ENCODE measurements around the gene CFAP299.
"Not testable (repeated sequence)": the region's sequence is repeated elsewhere in the genome, so short reads cannot be mapped to it uniquely, and the experiment has no call there.

Gene CFAP299

DNA sequence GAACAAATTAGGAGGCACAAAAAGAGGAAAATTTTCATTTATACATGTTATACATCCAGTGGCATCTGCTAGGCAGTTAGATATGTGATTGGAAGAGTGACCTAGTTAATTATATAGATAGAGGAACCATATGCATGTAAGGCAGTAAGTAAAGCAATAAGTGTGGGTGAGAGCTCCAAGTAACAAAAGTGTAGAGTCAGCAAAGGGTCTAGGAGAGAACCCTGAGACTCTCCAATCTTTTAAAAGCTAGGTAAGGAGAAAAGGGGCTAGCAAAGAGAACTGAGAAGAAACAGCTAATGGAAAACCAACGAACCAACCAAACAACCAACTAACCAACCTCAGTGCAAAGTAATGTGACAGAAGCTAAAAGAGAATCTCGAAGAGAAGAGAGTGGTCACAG, 3.8 kb upstream of the CFAP299 start:
- DNase-seq (ENCODE audit: low read depth), result no peak

- DNase-seq (ENCODE audit: low read depth), result no peak
These were observed 2.4 kb upstream of the CFAP299 start for GRCh38 chr4:80333121-80333520.

DNA sequence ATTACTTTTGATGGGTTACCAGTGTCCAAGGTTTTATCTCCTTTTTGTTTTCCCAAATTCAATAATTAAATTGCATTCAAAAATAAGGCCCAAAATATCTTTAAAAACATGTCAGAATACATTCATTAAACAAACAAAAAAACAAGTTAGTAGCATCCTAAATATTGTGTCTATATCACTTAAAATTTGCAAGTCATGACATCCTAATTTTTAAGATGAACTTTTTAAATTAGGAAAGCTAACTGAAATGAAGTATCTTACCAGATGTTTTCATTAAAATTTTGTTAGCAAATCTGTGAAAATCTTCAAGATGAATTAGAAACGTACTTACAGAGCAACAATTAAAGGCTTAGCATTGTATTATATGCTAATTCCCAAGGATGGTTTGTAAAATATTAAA, 962 bp upstream of the CFAP299 start:
- no peak for DNase-seq (ENCODE audit: low read depth)

GRCh38 chr4:80335226-80335553, 340 bp upstream of the CFAP299 start:
- DNase-seq (ENCODE audit: low read depth), result no peak

DNA sequence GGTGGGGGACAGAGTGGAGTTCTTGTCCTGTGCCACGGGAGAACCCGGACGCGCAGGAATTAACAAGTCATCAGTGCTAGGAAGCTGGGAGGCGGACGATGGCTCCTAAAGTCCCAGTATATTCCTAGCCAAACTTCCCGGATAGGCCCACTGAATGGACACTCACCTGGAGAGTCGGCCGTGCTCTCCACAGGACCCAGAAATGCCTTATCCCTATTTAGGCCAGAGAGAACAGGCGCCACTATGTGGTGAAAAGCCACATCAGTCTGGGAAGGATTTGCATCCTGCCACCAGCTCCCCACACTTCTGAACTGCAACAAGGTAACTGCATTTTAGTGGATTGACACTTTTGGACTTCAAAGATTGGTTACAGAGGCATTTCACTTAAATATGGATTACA, 1.1 kb downstream of the CFAP299 start:
- DNase-seq (ENCODE audit: low read depth), result no peak

DNA sequence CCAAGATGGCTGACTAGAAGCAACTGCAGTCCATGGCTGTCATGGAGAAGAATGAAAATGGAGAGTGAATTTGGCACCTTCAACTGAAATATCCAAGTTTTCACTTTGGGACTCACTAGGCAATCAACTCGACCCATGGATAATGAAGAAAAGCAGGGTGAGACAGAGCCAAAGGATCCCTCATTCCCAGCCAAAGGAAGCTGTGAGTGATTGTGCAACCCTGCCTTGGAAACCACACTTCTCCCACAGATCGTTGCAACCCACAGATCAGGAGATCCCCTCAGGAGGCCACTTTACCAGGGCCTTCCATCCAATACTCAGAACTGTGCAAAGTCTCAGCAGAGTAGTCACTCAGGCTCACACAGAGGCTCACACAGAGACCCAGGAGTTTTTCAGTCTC, 4.5 kb downstream of the CFAP299 start:
- no peak for DNase-seq (ENCODE audit: low read depth)

- DNase-seq (ENCODE audit: low read depth), result not testable (repeated sequence)
These were observed 7.2 kb downstream of the CFAP299 start for GRCh38 chr4:80342684-80343083.

DNA sequence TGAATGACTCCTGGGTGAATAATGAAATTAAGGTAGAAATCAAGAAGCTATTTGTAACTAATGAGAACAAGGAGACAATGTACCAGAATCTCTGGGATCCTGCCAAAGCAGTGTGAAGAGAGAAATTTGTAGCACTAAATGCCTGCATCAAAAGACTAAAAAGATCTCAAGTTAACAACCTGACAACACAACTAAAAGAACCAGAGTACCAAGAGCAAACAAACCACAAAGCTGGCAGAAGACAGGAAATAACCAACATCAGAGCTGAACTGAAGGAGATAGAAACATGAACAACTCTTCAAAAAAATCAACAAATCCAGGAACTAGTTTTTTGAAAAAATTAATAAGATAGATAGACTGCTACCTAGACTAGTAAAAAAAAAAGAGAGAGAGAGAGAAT, 8.4 kb downstream of the CFAP299 start:
- DNase-seq (ENCODE audit: low read depth), result no peak

DNA sequence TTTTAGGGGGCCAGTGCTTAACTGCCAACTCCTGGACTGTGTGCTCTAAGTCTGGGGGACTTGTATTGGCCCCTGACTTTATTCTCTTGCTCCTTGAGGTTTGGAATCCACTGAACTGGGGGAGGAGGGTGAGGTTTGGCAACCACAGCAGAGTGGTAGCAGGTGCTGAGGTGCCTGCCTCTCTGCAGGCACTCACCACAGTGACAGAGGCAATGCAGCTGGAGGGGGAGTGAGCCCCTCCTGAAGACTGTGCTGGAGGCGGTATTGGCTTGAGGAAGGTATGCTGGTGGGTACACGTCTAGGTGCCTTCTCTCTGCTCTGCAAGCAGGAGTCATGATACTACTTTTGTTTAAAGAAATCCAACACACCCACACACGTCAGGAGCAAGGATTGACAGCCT, 24.6 kb downstream of the CFAP299 start:
- DNase-seq (ENCODE audit: low read depth), result no peak

DNA sequence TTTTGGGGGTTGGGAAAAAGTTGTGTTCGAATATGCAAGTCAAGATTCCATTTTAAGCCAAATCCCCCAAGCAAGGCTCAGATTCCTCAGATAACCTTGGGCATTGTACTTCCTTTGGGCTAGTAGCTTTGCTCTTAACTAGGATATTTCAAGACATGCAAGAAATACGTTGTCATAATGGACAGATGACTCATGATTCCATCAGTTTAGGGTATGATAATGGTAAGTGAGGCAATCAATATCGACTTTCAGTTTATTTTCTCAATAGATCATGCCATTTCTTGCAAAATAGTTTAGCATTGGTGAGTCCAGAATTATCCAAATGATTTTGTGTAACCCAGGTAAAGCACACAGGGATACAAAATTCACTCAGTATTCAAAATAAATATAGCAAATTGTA, 25.4 kb downstream of the CFAP299 start:
- DNase-seq (ENCODE audit: low read depth), result no peak

DNA sequence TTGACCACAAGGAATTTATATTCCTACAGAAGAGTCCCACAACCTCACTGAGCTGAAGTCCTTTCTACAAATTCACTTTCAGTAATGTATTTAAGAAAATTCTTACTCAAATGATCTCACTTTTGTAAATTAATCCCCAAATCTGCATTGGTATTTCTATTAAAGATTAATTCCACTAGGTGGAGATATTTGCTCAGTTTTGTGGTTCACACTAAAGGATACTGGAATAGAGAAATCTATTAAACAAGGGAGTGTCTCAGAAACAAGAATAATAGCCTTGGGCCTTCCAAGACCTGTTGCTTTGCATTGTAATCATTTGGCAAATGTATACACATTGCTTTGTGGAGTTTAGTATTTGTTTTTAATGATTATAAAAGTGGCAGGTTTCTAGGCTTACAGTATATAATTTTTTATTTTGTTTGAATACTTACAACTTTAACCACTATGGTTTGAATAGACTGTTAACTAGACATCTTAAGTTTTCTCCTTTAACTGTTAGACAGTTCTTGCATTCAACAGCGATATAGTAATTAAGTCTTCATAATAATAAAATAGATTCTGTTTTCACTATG, 25.9 kb downstream of the CFAP299 start:
- DNase-seq (ENCODE audit: low read depth), result no peak

DNA sequence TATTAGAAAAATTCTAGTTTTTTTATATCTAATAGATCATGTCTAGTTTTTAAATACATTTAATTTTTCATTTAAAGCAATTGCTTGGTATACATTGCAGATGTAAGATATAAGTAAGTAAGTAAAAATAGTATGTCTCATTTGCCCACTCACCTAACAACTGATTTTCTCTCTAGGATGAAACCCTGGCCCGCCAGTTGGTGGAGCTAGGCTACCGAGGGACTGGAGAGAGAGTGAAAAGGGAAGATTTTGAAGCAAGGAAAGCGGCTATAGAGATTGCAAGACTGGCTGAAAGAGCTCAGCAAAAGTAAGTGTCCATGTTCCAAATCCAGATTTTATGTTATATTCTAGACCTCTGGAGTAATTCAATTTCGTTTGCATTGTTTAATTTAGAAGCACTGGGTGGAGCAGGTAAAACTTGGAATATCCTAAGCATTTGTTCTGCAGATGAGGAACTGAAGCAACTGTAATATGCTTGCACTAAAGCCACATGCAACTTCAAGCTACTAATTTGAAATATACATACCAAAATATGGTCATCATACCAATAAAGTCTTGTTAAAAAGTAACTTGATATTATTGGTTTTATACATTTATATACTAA, 27.1 kb downstream of the CFAP299 start:
- peak; percentile 4 for DNase-seq (ENCODE audit: low read depth)

DNA sequence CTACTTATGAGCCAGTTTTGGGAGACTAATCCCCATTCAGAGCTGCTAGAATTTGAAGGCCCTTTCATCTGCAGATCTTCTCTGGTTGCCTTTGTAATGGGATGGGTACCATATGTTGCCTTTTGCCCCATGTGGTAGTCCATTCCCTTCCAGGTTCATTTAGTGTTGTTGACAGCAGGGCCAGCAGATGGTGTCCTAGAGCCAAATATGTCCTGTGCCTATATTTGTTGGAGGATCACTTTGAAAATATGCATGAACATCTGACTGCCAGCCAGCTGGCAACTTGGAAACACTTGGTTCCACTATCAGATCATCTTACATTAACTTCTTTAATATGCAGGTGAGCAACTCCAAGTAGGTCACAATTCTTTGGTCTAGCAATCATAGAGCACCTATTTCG, 30.4 kb downstream of the CFAP299 start:
- DNase-seq (ENCODE audit: low read depth), result peak; percentile 16

- no peak for DNase-seq (ENCODE audit: low read depth)
These were observed 32.2 kb downstream of the CFAP299 start for GRCh38 chr4:80367737-80368136.

DNA sequence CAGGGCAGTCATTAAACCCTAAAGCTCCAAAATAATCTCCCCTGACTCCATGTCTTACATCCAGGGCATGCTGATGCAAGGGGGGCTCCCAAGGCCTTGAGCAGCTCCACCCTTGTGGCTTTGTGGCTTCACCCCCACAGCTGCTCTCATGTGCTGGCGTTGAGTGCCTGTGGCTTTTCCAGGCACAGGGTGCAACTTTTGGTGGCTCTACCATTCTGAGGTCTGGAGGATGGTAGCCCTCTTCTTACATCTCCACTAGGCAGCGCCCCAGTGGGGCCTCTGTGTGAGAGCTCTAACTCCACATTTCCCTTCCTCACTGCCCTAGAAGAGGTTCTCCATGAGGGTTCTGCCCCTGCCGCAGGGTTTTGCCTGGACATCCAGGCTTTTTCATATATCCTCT, 35.1 kb downstream of the CFAP299 start:
- no peak for DNase-seq (ENCODE audit: low read depth)

DNA sequence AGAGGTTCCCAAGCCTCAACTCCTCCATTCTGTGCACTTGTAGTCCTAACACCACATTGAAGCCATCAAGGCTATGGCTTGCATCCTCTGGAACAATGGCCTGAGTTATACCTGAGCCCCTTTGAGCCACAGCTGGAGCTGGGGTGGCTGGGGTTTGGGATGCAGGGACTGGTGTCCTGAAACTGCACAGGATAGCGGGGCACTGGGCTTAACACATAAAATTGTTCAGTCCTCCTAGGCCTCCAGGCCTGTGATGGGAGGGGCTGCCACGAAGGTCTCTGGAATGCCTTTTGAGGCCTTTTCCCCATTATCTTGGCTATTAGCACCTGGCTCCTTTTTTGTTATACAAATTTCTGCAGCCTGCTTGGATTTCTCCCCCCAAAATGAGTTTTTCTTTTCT, 35.5 kb downstream of the CFAP299 start:
- DNase-seq (ENCODE audit: low read depth), result no peak

GRCh38 chr4:80374180-80374579, 38.6 kb downstream of the CFAP299 start:
- DNase-seq (ENCODE audit: low read depth), result no peak

DNA sequence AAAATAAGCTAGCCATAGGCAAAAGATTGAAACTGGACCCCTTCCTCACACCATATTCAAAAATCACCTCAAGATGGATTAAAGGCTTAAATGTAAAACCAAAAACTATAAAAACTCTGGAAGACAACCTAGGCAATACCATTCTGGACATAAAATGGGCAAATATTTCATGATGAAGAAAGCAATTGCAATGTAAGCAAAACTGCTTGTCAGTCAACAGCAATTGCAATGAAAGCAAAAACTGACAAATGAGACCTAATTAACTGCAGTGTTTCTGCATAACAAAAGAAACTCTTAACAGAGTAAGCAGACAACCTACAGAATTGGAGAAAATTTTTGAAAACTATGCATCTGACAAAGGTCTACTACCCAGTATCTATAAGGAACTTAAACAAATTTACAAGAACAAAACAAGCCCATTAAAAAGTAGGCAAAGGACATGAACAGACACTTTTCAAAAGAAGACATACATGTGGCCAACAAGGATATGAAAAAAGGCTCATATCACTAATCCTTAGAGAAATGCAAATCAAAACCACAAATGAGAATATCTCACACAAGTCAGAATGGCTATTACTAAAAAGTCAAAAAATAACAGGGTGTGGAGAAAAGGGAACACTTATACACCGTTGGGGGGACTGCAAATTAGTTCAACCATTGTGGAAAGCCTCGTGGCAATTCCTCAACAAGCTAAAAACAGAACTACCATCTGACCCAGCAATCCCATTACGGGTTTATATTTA, 46.7 kb downstream of the CFAP299 start:
- no peak for DNase-seq (ENCODE audit: low read depth)

GRCh38 chr4:80385397-80386280, 50.1 kb downstream of the CFAP299 start:
- no peak for DNase-seq (ENCODE audit: low read depth)

DNA sequence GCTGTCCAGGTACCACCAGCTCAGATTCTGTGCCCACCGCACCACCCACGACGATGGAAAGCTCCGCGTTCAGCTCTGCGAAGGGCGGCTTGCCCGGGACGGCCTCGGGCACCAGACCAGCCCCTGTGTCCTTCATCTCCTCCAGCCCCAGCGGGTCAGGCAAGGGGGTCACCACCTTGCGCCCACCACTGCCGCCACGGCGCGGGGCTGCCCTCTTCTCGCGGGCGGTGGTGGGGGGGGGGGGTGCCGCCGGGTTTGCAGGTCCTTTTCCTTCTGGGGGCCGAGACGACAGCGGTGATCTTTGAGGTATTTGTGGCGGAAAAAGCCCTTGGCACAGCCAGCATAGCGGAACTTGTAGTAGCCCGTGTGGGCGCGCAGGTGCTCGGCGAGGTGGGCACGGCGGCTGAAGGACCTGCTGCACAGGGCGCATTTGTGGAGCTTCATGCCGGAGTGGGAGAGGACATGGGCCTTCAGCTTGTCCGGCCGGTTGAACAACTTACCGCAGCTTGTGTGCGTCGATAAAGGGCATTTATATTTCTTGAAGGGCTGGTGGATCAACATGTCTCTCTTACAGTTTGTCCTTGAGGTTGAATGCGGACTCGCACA, 50.9 kb downstream of the CFAP299 start:
- no peak for DNase-seq (ENCODE audit: low read depth)

GRCh38 chr4:80387390-80388283, 52.1 kb downstream of the CFAP299 start:
- no peak for DNase-seq (ENCODE audit: low read depth)

- DNase-seq (ENCODE audit: low read depth), result no peak
These were observed 52.7 kb downstream of the CFAP299 start for GRCh38 chr4:80388284-80388607.
